ENCODE data around the gene ATG4A. TPM values are rescaled to one million over a fixed set of nuclear protein-coding genes. Genes with fewer than 3 reads are reported as not detected.

Gene ATG4A
- total RNA-seq, 2 experiments from 2014 or later: 2.9 to 4.0 TPM

GRCh38 chrX:108156082-108156481 lies 64.5 kb downstream of the ATG4A start:
- Mint-ChIP-seq H3K9me3 (no peaks in the 10 kb centered on the region), H3K27me3 (no peaks in the 10 kb centered on the region), H3K36me3 (ENCODE audit: low read depth) (peaks cover 20% of the 10 kb centered on the region), H3K4me1 (ENCODE audit: low read depth) (no peaks in the 10 kb centered on the region), H3K27ac (no peak overlapping the region), H3K4me3 (no peak overlapping the region)
- peaks cover 2% of the 10 kb centered on the region for H3K36me3 ChIP-seq (ENCODE audit: insufficient read depth, low read length)
- no peak overlapping the region for H3K4me3 ChIP-seq (ENCODE audit: low read length)
- no peak for ATAC-seq (ENCODE audit: poor library complexity)
- intact Hi-C loops (cut with DNase I, micrococcal nuclease): no loop called here
- H3K27me3 ChIP-seq (ENCODE audit: control insufficient read depth in 1 of 2, insufficient read depth in 2 of 2, low read length in 2 of 2): no peaks in the 10 kb centered on the region
- CTCF ChIA-PET: no interaction called here
- POLR2A ChIA-PET: no interaction called here
- no peaks in the 10 kb centered on the region for H3K9me3 ChIP-seq (ENCODE audit: control insufficient read depth in 1 of 2, insufficient read depth in 1 of 2, low read length in 2 of 2)
- no peak for DNase-seq
- TF ChIP-seq CTCF (IDR thresholded peaks at IDR 0.05): no peak
- H3K4me1 ChIP-seq (ENCODE audit: insufficient read depth, low read length): no peaks in the 10 kb centered on the region
- no peak overlapping the region for H3K27ac ChIP-seq (ENCODE audit: low read depth in 1 of 2, low read length in 2 of 2)

GRCh38 chrX:108156934-108157466 lies 65.4 kb downstream of the ATG4A start:
- no peak overlapping the region for H3K4me3 ChIP-seq (ENCODE audit: low read length)
- H3K4me1 Mint-ChIP-seq (ENCODE audit: low read depth): no peaks in the 10 kb centered on the region
- no peaks in the 10 kb centered on the region for H3K27me3 Mint-ChIP-seq
- no peak overlapping the region for H3K4me3 Mint-ChIP-seq
- ATAC-seq (ENCODE audit: poor library complexity): no peak
- ChIA-PET POLR2A (no interaction called here), CTCF (no interaction called here)
- H3K36me3 Mint-ChIP-seq (ENCODE audit: low read depth): peaks cover 11% of the 10 kb centered on the region
- H3K9me3 Mint-ChIP-seq: no peaks in the 10 kb centered on the region
- no peaks in the 10 kb centered on the region for H3K9me3 ChIP-seq (ENCODE audit: control insufficient read depth in 1 of 2, insufficient read depth in 1 of 2, low read length in 2 of 2)
- no peak overlapping the region for H3K27ac Mint-ChIP-seq
- DNase-seq: no peak
- H3K27me3 ChIP-seq (ENCODE audit: control insufficient read depth in 1 of 2, insufficient read depth in 2 of 2, low read length in 2 of 2): no peaks in the 10 kb centered on the region
- no peak for TF ChIP-seq CTCF (IDR thresholded peaks at IDR 0.05)
- peaks cover 2% of the 10 kb centered on the region for H3K36me3 ChIP-seq (ENCODE audit: insufficient read depth, low read length)
- intact Hi-C loops (cut with DNase I, micrococcal nuclease): no loop called here
- H3K4me1 ChIP-seq (ENCODE audit: insufficient read depth, low read length): no peaks in the 10 kb centered on the region
- H3K27ac ChIP-seq (ENCODE audit: low read depth in 1 of 2, low read length in 2 of 2): no peak overlapping the region

- H3K27me3 ChIP-seq (ENCODE audit: control insufficient read depth in 1 of 2, insufficient read depth in 2 of 2, low read length in 2 of 2): no peaks in the 10 kb centered on the region
- peaks cover 11% of the 10 kb centered on the region for H3K36me3 Mint-ChIP-seq (ENCODE audit: low read depth)
- ChIA-PET POLR2A (no interaction called here), CTCF (no interaction called here)
- H3K27ac ChIP-seq (ENCODE audit: low read depth in 1 of 2, low read length in 2 of 2): no peak overlapping the region
- H3K4me3 Mint-ChIP-seq: no peak overlapping the region
- no peaks in the 10 kb centered on the region for H3K27me3 Mint-ChIP-seq
- TF ChIP-seq CTCF (IDR thresholded peaks at IDR 0.05): no peak
- H3K36me3 ChIP-seq (ENCODE audit: insufficient read depth, low read length): peaks cover 2% of the 10 kb centered on the region
- intact Hi-C loops (cut with DNase I, micrococcal nuclease): no loop called here
- H3K4me3 ChIP-seq (ENCODE audit: low read length): no peak overlapping the region
- DNase-seq: no peak
- H3K9me3 ChIP-seq (ENCODE audit: control insufficient read depth in 1 of 2, insufficient read depth in 1 of 2, low read length in 2 of 2): no peaks in the 10 kb centered on the region
- ATAC-seq (ENCODE audit: poor library complexity): no peak
- no peaks in the 10 kb centered on the region for H3K4me1 ChIP-seq (ENCODE audit: insufficient read depth, low read length)
- H3K27ac Mint-ChIP-seq: no peak overlapping the region
- no peaks in the 10 kb centered on the region for H3K4me1 Mint-ChIP-seq (ENCODE audit: low read depth)
- H3K9me3 Mint-ChIP-seq: no peaks in the 10 kb centered on the region
Observed at GRCh38 chrX:108157628-108158027, 66.0 kb downstream of the ATG4A start.

Data from CD4-positive, alpha-beta T cell (primary cell).